Neural progenitor cell (in vitro differentiated cells): ENCODE data around the gene RASGRF1. TPM values are rescaled to one million over a fixed set of nuclear protein-coding genes. Genes with fewer than 3 reads are reported as not detected.

Experiments used
- DNase-seq: peaks from one replicate; pipeline ENCODE4 v3.0.0-alpha.2; 2016; ENCODE audit warnings: low spot score
- H2AFZ ChIP-seq: fragments of 200-600 bp; sonication (generic); replicated peaks from 2 replicates; pipeline ENCODE4 v1.6.1; 2016; ENCODE audit warnings: antibody characterized with exemption
- H3F3A ChIP-seq: fragments of 200-600 bp; sonication (generic); 2 replicates; pipeline ENCODE4 v1.6.1; 2016; ENCODE audit warnings: antibody characterized with exemption, low read depth
- H3K27ac ChIP-seq: fragments of 200-600 bp; sonication (generic); 2 replicates; pipeline ENCODE4 v1.5.1; 2016; ENCODE audit warnings: mild to moderate bottlenecking
- H3K27me3 ChIP-seq: fragments of 200-600 bp; sonication (generic); 2 replicates; pipeline ENCODE4 v1.6.1; 2016; ENCODE audit warnings: mild to moderate bottlenecking, moderate library complexity
- H3K36me3 ChIP-seq: fragments of 200-600 bp; sonication (generic); 2 replicates; pipeline ENCODE4 v1.5.1; 2016
- H3K4me1 ChIP-seq: fragments of 200-600 bp; sonication (generic); 2 replicates; pipeline ENCODE4 v1.6.1; 2016; ENCODE audit warnings: mixed run types
- H3K4me2 ChIP-seq: fragments of 200-600 bp; sonication (generic); 2 replicates; pipeline ENCODE4 v1.6.1; 2016
- H3K4me3 ChIP-seq: fragments of 200-600 bp; sonication (generic); 2 replicates; pipeline ENCODE4 v1.5.1; 2016
- H3K79me2 ChIP-seq: fragments of 200-600 bp; sonication (generic); 2 replicates; pipeline ENCODE4 v1.6.1; 2016; ENCODE audit warnings: low read depth
- H3K9ac ChIP-seq: fragments of 200-600 bp; sonication (generic); 2 replicates; pipeline ENCODE4 v1.6.1; 2016
- H3K9me3 ChIP-seq: fragments of 200-600 bp; sonication (generic); 2 replicates; pipeline ENCODE4 v1.5.1; 2016; ENCODE audit warnings: low read depth
- H4K20me1 ChIP-seq: fragments of 200-600 bp; sonication (generic); 2 replicates; pipeline ENCODE4 v1.6.1; 2016; ENCODE audit warnings: low read depth
- H3K27ac Mint-ChIP-seq: 3 replicates; pipeline ENCODE4 v1.8.0; 2021; ENCODE audit warnings: mixed read lengths
- H3K27me3 Mint-ChIP-seq: 2 replicates; pipeline ENCODE4 v1.8.0; 2022; ENCODE audit warnings: low read depth, mild to moderate bottlenecking, inconsistent platforms, moderate library complexity, mixed read lengths; ENCODE audit not compliant: insufficient read depth
- H3K36me3 Mint-ChIP-seq: 3 replicates; pipeline ENCODE4 v1.8.0; 2021; ENCODE audit warnings: mixed read lengths
- H3K4me1 Mint-ChIP-seq: 3 replicates; pipeline ENCODE4 v1.8.0; 2021; ENCODE audit warnings: mixed read lengths
- H3K4me3 Mint-ChIP-seq: 3 replicates; pipeline ENCODE4 v1.8.0; 2021; ENCODE audit warnings: mild to moderate bottlenecking, moderate library complexity, mixed read lengths
- H3K9me3 Mint-ChIP-seq: 3 replicates; pipeline ENCODE4 v1.8.0; 2020; ENCODE audit warnings: mixed read lengths
- CTCF ChIP-seq: fragments of 200-600 bp; sonication (generic); IDR thresholded peaks from 2 replicates; pipeline ENCODE4 v1.5.1; 2017; ENCODE audit warnings: antibody characterized with exemption, mild to moderate bottlenecking
- EZH2 ChIP-seq: fragments of 200-600 bp; sonication (generic); IDR thresholded peaks from 2 replicates; pipeline ENCODE4 v1.6.1; 2017; ENCODE audit warnings: antibody characterized with exemption, mild to moderate bottlenecking, moderate library complexity
- EZH2phosphoT487 ChIP-seq: fragments of 200-600 bp; sonication (generic); IDR thresholded peaks from 2 replicates; pipeline ENCODE4 v1.6.1; 2017; ENCODE audit warnings: antibody characterized with exemption
- total RNA-seq: library from RNA; depleted of rRNA; stranded (reverse); fragments of >200 nt; gene quantifications from 2 replicates; pipeline ENCODE4 v1.2.3, GENCODE V29; 2015; ENCODE audit warnings: low replicate concordance

Gene RASGRF1
- total RNA-seq, 1 donor from 2014 or later: 0.22 TPM

GRCh38 chr15:79129235-79129634, 38.7 kb upstream of the RASGRF1 start:
- Mint-ChIP-seq H3K27ac (no peak overlapping the region), H3K27me3 (peaks cover 4% of the 10 kb centered on the region), H3K4me1 (no peaks in the 10 kb centered on the region), H3K9me3 (peaks cover 3% of the 10 kb centered on the region), H3K4me3 (no peak overlapping the region), H3K36me3 (no peaks in the 10 kb centered on the region)
- Histone ChIP-seq H3K27me3 (no peaks in the 10 kb centered on the region), H3K4me1 (no peaks in the 10 kb centered on the region), H3K36me3 (no peaks in the 10 kb centered on the region), H3K27ac (no peak overlapping the region), H3K4me2 (no peak overlapping the region), H2AFZ (no peak overlapping the region), H3K9me3 (no peaks in the 10 kb centered on the region), H3K9ac (no peak overlapping the region), H3F3A (no peaks in the 10 kb centered on the region), H3K4me3 (no peak overlapping the region), H4K20me1 (no peaks in the 10 kb centered on the region), H3K79me2 (no peaks in the 10 kb centered on the region)
- no peak for DNase-seq
- no peak for TF ChIP-seq EZH2
- TF ChIP-seq EZH2phosphoT487: no peak
- TF ChIP-seq CTCF: no peak

- H3K36me3 Mint-ChIP-seq: no peaks in the 10 kb centered on the region
- Histone ChIP-seq H2AFZ (no peak overlapping the region), H3K4me2 (no peak overlapping the region), H3K27me3 (no peaks in the 10 kb centered on the region), H3K9me3 (no peaks in the 10 kb centered on the region), H3F3A (no peaks in the 10 kb centered on the region), H3K36me3 (no peaks in the 10 kb centered on the region), H3K4me1 (no peaks in the 10 kb centered on the region), H3K79me2 (no peaks in the 10 kb centered on the region), H3K27ac (no peak overlapping the region), H3K9ac (no peak overlapping the region), H4K20me1 (no peaks in the 10 kb centered on the region), H3K4me3 (no peak overlapping the region)
- no peak overlapping the region for H3K4me3 Mint-ChIP-seq
- peaks cover 3% of the 10 kb centered on the region for H3K9me3 Mint-ChIP-seq
- TF ChIP-seq CTCF (no peak), EZH2 (no peak), EZH2phosphoT487 (no peak)
- H3K27ac Mint-ChIP-seq: no peak overlapping the region
- H3K4me1 Mint-ChIP-seq: no peaks in the 10 kb centered on the region
- H3K27me3 Mint-ChIP-seq: peaks cover 4% of the 10 kb centered on the region
- DNase-seq: no peak
These were observed 38.0 kb upstream of the RASGRF1 start for GRCh38 chr15:79128556-79128955.

GRCh38 chr15:79124388-79124787, 33.8 kb upstream of the RASGRF1 start:
- no peak overlapping the region for H3K4me3 ChIP-seq
- Mint-ChIP-seq H3K4me1 (no peaks in the 10 kb centered on the region), H3K9me3 (peaks cover 3% of the 10 kb centered on the region), H3K27ac (no peak overlapping the region), H3K36me3 (no peaks in the 10 kb centered on the region), H3K27me3 (no peaks in the 10 kb centered on the region), H3K4me3 (no peak overlapping the region)
- H3K9ac ChIP-seq: no peak overlapping the region
- H3K36me3 ChIP-seq: no peaks in the 10 kb centered on the region
- no peak overlapping the region for H3K27ac ChIP-seq
- H3K79me2 ChIP-seq: no peaks in the 10 kb centered on the region
- H3K27me3 ChIP-seq: no peaks in the 10 kb centered on the region
- no peak for DNase-seq
- no peaks in the 10 kb centered on the region for H3K4me1 ChIP-seq
- no peaks in the 10 kb centered on the region for H4K20me1 ChIP-seq
- no peak overlapping the region for H2AFZ ChIP-seq
- TF ChIP-seq EZH2phosphoT487: no peak
- TF ChIP-seq CTCF: no peak
- no peak for TF ChIP-seq EZH2
- H3F3A ChIP-seq: no peaks in the 10 kb centered on the region
- no peaks in the 10 kb centered on the region for H3K9me3 ChIP-seq
- no peak overlapping the region for H3K4me2 ChIP-seq
